ENCODE data around the gene FETUB. TPM values are rescaled to one million over a fixed set of nuclear protein-coding genes. Genes with fewer than 3 reads are reported as not detected.

The FETUB gene
- total RNA-seq, 3 donors from 2014 or later, result not detected

DNA sequence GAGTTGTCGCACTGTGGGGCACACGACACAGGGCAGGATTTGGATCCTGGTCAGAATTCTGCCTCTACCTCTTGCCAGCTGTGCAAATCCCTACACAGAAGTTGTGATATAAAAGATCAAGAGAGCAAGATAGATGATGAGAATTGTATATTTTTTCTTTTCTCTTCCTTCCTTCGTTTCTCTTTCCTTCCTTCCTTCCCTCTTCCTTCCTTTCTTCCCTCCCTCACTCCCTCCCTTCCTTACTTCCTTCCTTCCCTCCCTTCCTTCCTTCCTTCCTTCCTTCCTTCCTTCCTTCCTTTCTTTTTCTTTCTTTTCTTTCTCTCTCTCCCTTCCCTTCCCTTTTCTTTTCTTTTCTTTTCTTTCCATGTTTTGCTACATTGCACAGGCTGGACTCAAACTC is 39.3 kb upstream of the FETUB start:
- H3K9me3 ChIP-seq, result no peaks in the 10 kb centered on the region
- no peak overlapping the region for H3K4me3 ChIP-seq
- no peaks in the 10 kb centered on the region for H3K4me1 ChIP-seq (ENCODE audit: low read depth)
- DNase-seq, result no peak
- H3K36me3 ChIP-seq (ENCODE audit: low read depth), result no peaks in the 10 kb centered on the region
- intact Hi-C loops (cut with DNase I, micrococcal nuclease), result no loop called here
- TF ChIP-seq, protein P1, sequence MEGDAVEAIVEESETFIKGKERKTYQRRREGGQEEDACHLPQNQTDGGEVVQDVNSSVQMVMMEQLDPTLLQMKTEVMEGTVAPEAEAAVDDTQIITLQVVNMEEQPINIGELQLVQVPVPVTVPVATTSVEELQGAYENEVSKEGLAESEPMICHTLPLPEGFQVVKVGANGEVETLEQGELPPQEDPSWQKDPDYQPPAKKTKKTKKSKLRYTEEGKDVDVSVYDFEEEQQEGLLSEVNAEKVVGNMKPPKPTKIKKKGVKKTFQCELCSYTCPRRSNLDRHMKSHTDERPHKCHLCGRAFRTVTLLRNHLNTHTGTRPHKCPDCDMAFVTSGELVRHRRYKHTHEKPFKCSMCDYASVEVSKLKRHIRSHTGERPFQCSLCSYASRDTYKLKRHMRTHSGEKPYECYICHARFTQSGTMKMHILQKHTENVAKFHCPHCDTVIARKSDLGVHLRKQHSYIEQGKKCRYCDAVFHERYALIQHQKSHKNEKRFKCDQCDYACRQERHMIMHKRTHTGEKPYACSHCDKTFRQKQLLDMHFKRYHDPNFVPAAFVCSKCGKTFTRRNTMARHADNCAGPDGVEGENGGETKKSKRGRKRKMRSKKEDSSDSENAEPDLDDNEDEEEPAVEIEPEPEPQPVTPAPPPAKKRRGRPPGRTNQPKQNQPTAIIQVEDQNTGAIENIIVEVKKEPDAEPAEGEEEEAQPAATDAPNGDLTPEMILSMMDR (IDR thresholded peaks at IDR 0.05), result no peak
- ATAC-seq, result no peak

DNA sequence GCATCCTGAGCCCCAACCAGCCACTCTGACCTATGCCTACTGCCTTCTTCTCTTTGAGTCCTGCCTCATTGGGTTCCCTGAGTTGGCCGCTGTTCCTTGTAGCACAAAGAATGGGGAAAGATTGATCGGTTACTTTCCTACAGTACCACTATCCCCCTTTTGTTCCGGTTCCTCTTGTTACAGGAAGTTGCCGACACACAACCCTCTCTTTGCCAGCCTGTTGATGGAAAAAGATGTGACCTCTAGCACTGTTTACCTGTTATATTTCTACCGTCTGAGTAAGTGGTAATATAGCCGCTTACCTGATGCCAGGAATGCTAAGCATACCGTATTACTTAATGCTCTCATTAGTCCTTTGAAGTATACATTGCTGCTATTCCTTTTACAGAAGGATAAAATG is 37.0 kb upstream of the FETUB start:
- H3K9me3 ChIP-seq, result no peaks in the 10 kb centered on the region
- intact Hi-C loops (cut with DNase I, micrococcal nuclease), result no loop called here

DNA sequence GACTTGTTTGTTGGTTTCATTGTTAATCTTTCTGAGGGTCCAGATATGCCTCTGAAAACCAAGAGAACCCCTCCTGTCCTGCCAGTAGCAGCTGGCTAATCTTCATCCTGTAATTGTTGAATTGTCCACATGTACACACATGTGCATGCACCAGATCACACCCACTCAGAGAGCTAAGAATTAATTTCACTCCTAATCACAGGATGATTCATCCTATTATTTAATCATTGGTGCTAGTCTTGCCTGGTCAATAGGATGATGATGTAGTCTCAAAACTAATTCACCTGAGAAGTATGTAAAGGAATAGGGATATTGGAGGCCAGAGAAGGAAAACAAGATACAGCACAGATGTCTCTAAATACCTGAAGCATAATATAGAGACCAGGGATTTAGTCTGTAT is 35.1 kb upstream of the FETUB start:
- intact Hi-C loops (cut with DNase I, micrococcal nuclease), result no loop called here
- TF ChIP-seq, protein P1 (IDR thresholded peaks at IDR 0.05), result no peak
- Histone ChIP-seq H3K9me3 (no peaks in the 10 kb centered on the region), H3K4me3 (no peak overlapping the region), H3K36me3 (ENCODE audit: low read depth) (no peaks in the 10 kb centered on the region), H3K4me1 (ENCODE audit: low read depth) (no peaks in the 10 kb centered on the region)
- no peak for ATAC-seq
- no peak for DNase-seq

More for the DNA sequence above, 37.0 kb upstream of the FETUB start:
- Histone ChIP-seq H3K4me3 (no peak overlapping the region), H3K4me1 (ENCODE audit: low read depth) (no peaks in the 10 kb centered on the region), H3K36me3 (ENCODE audit: low read depth) (no peaks in the 10 kb centered on the region)
- DNase-seq (no peak), ATAC-seq (no peak)
- TF ChIP-seq, protein P1 (IDR thresholded peaks at IDR 0.05), result no peak

DNA sequence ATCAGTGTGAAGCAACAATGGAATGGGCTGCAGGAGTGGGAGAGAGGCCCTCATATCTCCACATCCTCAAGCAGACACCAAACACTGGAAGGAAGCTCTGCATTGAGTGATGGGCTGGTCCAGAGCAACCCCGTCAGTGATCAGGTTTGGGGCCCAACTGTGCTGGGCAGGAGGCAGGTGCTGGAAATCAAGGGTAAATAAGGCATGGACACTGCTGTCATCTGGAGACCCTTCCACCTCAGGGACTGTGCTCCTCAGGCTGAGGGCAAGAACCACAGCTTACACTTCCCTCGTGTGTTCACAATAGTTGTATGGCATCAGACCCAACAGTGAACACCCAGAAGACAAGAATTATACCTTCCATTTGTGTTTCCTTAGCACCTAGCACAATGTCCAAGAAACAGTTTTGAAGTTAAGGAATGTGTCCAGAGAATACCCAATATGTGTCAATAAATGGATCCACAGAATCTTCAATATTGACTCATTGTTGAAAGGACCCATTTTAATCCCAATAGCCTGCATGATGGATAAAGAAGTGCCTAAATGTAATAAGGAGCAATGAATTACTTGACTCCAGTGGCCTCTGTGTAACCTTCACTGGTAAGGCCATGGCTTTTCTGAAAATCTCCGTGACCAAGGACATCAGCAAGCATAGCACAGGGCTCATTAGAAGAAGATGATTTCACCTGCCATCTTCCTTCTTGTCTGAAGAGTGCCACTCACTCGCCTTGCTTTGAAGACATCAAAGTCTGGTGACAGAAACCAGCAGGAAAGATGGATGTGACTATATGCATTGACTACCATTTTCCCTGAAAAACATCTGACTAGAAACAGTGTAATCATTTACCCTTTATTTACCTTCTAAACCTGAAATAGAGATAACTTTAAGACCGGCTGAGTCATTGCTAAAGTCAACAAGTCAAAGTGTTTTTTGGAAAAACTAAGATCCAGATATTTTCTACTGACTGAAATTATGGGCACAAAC is 34.3 kb upstream of the FETUB start:
- DNase-seq (no peak), ATAC-seq (peak; percentile 57)
- intact Hi-C loops (cut with DNase I, micrococcal nuclease), result no loop called here
- no peaks in the 10 kb centered on the region for H3K36me3 ChIP-seq (ENCODE audit: low read depth)
- no peaks in the 10 kb centered on the region for H3K9me3 ChIP-seq
- TF ChIP-seq, protein P1 (IDR thresholded peaks at IDR 0.05), result no peak
- no peak overlapping the region for H3K4me3 ChIP-seq
- H3K4me1 ChIP-seq (ENCODE audit: low read depth), result no peaks in the 10 kb centered on the region

DNA sequence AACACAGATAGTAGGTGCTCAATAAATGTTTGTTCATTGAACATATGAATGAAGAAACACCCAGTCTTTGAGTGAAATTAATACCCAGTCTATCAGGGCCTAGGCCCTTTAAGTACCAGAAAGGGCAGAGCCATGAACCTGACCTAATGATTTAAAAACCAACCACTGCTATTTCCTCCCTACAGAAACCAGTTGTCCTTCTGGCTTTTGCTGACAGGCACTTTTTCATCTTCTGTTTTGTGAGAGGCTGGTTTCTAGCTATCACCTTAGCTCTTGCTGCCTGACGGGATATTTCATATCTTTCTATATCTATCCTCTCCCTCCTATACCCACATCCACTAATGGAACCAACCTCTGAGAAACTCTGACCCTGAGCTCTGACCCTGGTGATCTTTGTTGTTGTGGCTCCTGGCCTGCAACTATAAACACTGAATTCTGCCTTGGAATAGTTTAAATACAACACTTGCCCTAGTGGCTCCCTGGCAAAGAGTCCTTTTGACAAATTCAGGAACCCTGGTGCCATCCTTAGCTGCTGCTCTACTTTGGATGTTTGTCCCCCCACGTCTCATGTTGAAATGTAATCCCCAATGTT is 31.5 kb upstream of the FETUB start:
- DNase-seq, result no peak
- TF ChIP-seq, protein P1 (IDR thresholded peaks at IDR 0.05), result no peak
- no peak for ATAC-seq
- Histone ChIP-seq H3K9me3 (no peaks in the 10 kb centered on the region), H3K36me3 (ENCODE audit: low read depth) (no peaks in the 10 kb centered on the region), H3K4me3 (no peak overlapping the region), H3K4me1 (ENCODE audit: low read depth) (no peaks in the 10 kb centered on the region)
- intact Hi-C loops (cut with DNase I, micrococcal nuclease), result no loop called here

All from mucosa of descending colon (tissue), 3 donors.